IMR-90 (cell line): ENCODE measurements around the gene RAB8A. TPM values are rescaled to one million over a fixed set of nuclear protein-coding genes. Genes with fewer than 3 reads are reported as not detected.

Source experiments
- ATAC-seq: fragments of 200-7000 bp; cut with Tn5 transposase; 2 replicates; pipeline ENCODE4 v1.9.1; 2020; ENCODE audit warnings: low read depth, mild to moderate bottlenecking, moderate library complexity
- BruUV-seq: library from RNA; stranded (reverse); fragments of 400-500 nt; replicated peaks from 2 replicates; lab custom pipeline; 2021; lab: Mats Ljungman, UMichigan
- CTCF ChIA-PET: fragments of 300-600 bp; formaldehyde crosslinking; extraction: SDS; loops from one replicate; lab custom pipeline; 2021; ENCODE audit warnings: antibody characterized with exemption; lab: Yijun Ruan, JAX
- POLR2A ChIA-PET: fragments of 300-600 bp; sonication (Branson Sonifier 250); formaldehyde crosslinking; loops from one replicate; lab custom pipeline; 2022; ENCODE audit warnings: antibody characterized with exemption; ENCODE audit not compliant: unreplicated experiment; lab: Charles Lee
- DNase-seq: peaks from one replicate; pipeline ENCODE4 v3.0.0; 2013
- H2AFZ ChIP-seq: replicated peaks from 2 replicates; pipeline ENCODE3; 2013; ENCODE audit warnings: low read length, mild to moderate bottlenecking; ENCODE audit not compliant: poor library complexity
- H2AK5ac ChIP-seq: 2 replicates; pipeline ENCODE4 v1.6.1; 2013; ENCODE audit warnings: low read depth, low read length, inconsistent platforms
- H2AK9ac ChIP-seq: replicated peaks from 2 replicates; pipeline ENCODE3; 2013; ENCODE audit warnings: mild to moderate bottlenecking, low read depth, low read length, moderate library complexity; ENCODE audit not compliant: poor library complexity
- H2BK120ac ChIP-seq: 2 replicates; pipeline ENCODE4 v1.6.1; 2013; ENCODE audit warnings: low read depth, low read length, inconsistent platforms
- H2BK15ac ChIP-seq: 3 replicates; pipeline ENCODE4 v1.6.1; 2013; ENCODE audit warnings: low read depth, low read length, inconsistent platforms
- H2BK20ac ChIP-seq: 2 replicates; pipeline ENCODE4 v1.6.1; 2013; ENCODE audit warnings: low read depth, mild to moderate bottlenecking, inconsistent platforms, low read length, moderate library complexity
- H2BK5ac ChIP-seq: 2 replicates; pipeline ENCODE4 v1.6.1; 2013; ENCODE audit warnings: mild to moderate bottlenecking, low read depth, low read length, inconsistent platforms; ENCODE audit not compliant: poor library complexity, severe bottlenecking
- H3K14ac ChIP-seq: replicated peaks from 2 replicates; pipeline ENCODE4 v1.6.1; 2013; ENCODE audit warnings: low read depth, low read length, inconsistent platforms
- H3K18ac ChIP-seq: 2 replicates; pipeline ENCODE4 v1.6.1; 2013; ENCODE audit warnings: low read depth, low read length, control low read depth
- H3K23ac ChIP-seq: 2 replicates; pipeline ENCODE4 v1.6.1; 2013; ENCODE audit warnings: low read depth, low read length, inconsistent platforms
- H3K27ac ChIP-seq: 2 replicates; pipeline ENCODE4 v1.5.1; 2013; ENCODE audit warnings: mild to moderate bottlenecking, control low read depth, low read length; ENCODE audit not compliant: insufficient read depth
- H3K27me3 ChIP-seq: 2 replicates; pipeline ENCODE4 v1.6.1; 2013; ENCODE audit warnings: low read length; ENCODE audit not compliant: control insufficient read depth, insufficient read depth
- H3K36me3 ChIP-seq: 2 replicates; pipeline ENCODE4 v1.6.1; 2013; ENCODE audit warnings: low read length, mixed read lengths; ENCODE audit not compliant: control insufficient read depth, insufficient read depth
- H3K4ac ChIP-seq: 2 replicates; pipeline ENCODE4 v1.6.1; 2013; ENCODE audit warnings: low read depth, low read length, inconsistent platforms
- H3K4me1 ChIP-seq: 2 replicates; pipeline ENCODE4 v1.6.1; 2013; ENCODE audit warnings: low read length, mixed read lengths; ENCODE audit not compliant: control insufficient read depth, insufficient read depth
- H3K4me2 ChIP-seq: 2 replicates; pipeline ENCODE4 v1.6.1; 2013; ENCODE audit warnings: low read depth, mild to moderate bottlenecking, control low read depth, low read length, moderate library complexity
- H3K4me3 ChIP-seq: 2 replicates; pipeline ENCODE4 v1.5.1; 2013; ENCODE audit warnings: low read depth, mild to moderate bottlenecking, control low read depth, low read length, moderate library complexity; ENCODE audit not compliant: insufficient read depth
- H3K56ac ChIP-seq: 2 replicates; pipeline ENCODE4 v1.6.1; 2013; ENCODE audit warnings: low read length, inconsistent platforms; ENCODE audit not compliant: insufficient read depth; ENCODE audit errors: extremely low read depth
- H3K79me1 ChIP-seq, 2 experiments: 2 replicates each; pipeline ENCODE4 v1.6.1; 2013; ENCODE audit warnings: low read length in 2 of 2, inconsistent platforms in 1 of 2, low read depth in 1 of 2
- H3K9ac ChIP-seq: 2 replicates; pipeline ENCODE4 v1.6.1; 2013; ENCODE audit warnings: low read depth, low read length, control low read depth
- H3K9me1 ChIP-seq: 2 replicates; pipeline ENCODE4 v1.6.1; 2013; ENCODE audit warnings: low read length, inconsistent platforms; ENCODE audit not compliant: insufficient read depth
- H3K9me3 ChIP-seq: 2 replicates; pipeline ENCODE4 v1.6.1; 2013; ENCODE audit warnings: low read length; ENCODE audit not compliant: control insufficient read depth, insufficient read depth
- H4K20me1 ChIP-seq: 2 replicates; pipeline ENCODE4 v1.6.1; 2013; ENCODE audit warnings: low read length, inconsistent platforms; ENCODE audit not compliant: insufficient read depth
- H4K5ac ChIP-seq: 2 replicates; pipeline ENCODE4 v1.6.1; 2013; ENCODE audit warnings: mild to moderate bottlenecking, low read depth, low read length, control low read depth
- H4K8ac ChIP-seq, 2 experiments: 2 replicates each; pipeline ENCODE4 v1.6.1; 2013; ENCODE audit warnings: low read depth in 2 of 2, low read length in 2 of 2, control low read depth in 1 of 2, inconsistent platforms in 1 of 2
- H4K91ac ChIP-seq: 2 replicates; pipeline ENCODE4 v1.6.1; 2013; ENCODE audit warnings: low read depth, low read length, inconsistent platforms; ENCODE audit not compliant: insufficient read depth
- BHLHE40 ChIP-seq: fragments of 150-350 bp; IDR thresholded peaks from 2 replicates; pipeline ENCODE4 v1.6.1; 2016; ENCODE audit warnings: mild to moderate bottlenecking, low read depth, low read length
- CEBPB ChIP-seq: IDR thresholded peaks from 2 replicates; pipeline ENCODE4 v1.6.1; 2012; ENCODE audit warnings: low read depth, low read length, improper control_type of control experiment
- CHD1 ChIP-seq: IDR thresholded peaks from 2 replicates; pipeline ENCODE4 v1.6.1; 2012; ENCODE audit warnings: low read depth, low read length, improper control_type of control experiment
- MAFK ChIP-seq: IDR thresholded peaks from 2 replicates; pipeline ENCODE4 v1.6.1; 2012; ENCODE audit warnings: low read depth, low read length, improper control_type of control experiment
- MAZ ChIP-seq: IDR thresholded peaks from 2 replicates; pipeline ENCODE4 v1.6.1; 2012; ENCODE audit warnings: low read depth, mild to moderate bottlenecking, low read length, improper control_type of control experiment, moderate library complexity, borderline replicate concordance
- MXI1 ChIP-seq: IDR thresholded peaks from 2 replicates; pipeline ENCODE4 v1.6.1; 2012; ENCODE audit warnings: low read depth, mild to moderate bottlenecking, low read length, moderate library complexity, borderline replicate concordance
- NFE2L2 ChIP-seq: fragments of 150-350 bp; IDR thresholded peaks from 2 replicates; pipeline ENCODE4 v1.6.1; 2016; ENCODE audit warnings: low read depth, mild to moderate bottlenecking, low read length
- POLR2A ChIP-seq: IDR thresholded peaks from 2 replicates; pipeline ENCODE4 v1.6.1; 2012; ENCODE audit warnings: mild to moderate bottlenecking, low read depth, low read length
- RAD21 ChIP-seq: IDR thresholded peaks from 2 replicates; pipeline ENCODE4 v1.6.1; 2012; ENCODE audit warnings: low read length, improper control_type of control experiment
- RCOR1 ChIP-seq: IDR thresholded peaks from 2 replicates; pipeline ENCODE4 v1.6.1; 2012; ENCODE audit warnings: mild to moderate bottlenecking, low read length, improper control_type of control experiment; ENCODE audit not compliant: insufficient replicate concordance
- RFX5 ChIP-seq: IDR thresholded peaks from 2 replicates; pipeline ENCODE4 v1.8.0; 2012; ENCODE audit warnings: low read depth, mild to moderate bottlenecking, low read length, moderate library complexity
- SMC3 ChIP-seq: fragments of 150-350 bp; IDR thresholded peaks from 2 replicates; pipeline ENCODE4 v1.6.1; 2016; ENCODE audit warnings: low read depth, mild to moderate bottlenecking, antibody characterized with exemption, low read length, moderate library complexity
- WGBS, 2 experiments: methylation state at CpG; one replicate each; pipeline versions ENCODE4 v1.1.5 to v1.1.7; 2013; ENCODE audit warnings: missing lambda C conversion rate in 2 of 2; ENCODE audit not compliant: insufficient read length in 1 of 2; ENCODE audit errors: extremely low coverage in 2 of 2; 5-methylcytosine and 5-hydroxymethylcytosine counted together
- dilution Hi-C: fragments of 300-500 bp; cut with HindIII; formaldehyde crosslinking; loops from one replicate; pipeline ENCODE4 v1.14.3; 2018; ENCODE audit warnings: low sequenced_read_pairs; ENCODE audit not compliant: unreplicated experiment
- in situ Hi-C: fragments of 300-500 bp; cut with MboI; formaldehyde crosslinking; loops from 3 replicates; pipeline ENCODE4 v1.14.3; 2019; ENCODE audit warnings: low sequenced_read_pairs, inconsistent platforms, mixed read lengths
- intact Hi-C: fragments of 100-400 bp; cut with micrococcal nuclease; formaldehyde crosslinking; loops from 2 replicates; pipeline ENCODE4 v1.10.0; 2022
- polyA plus RNA-seq, 3 experiments: library from polyadenylated mRNA; depleted of rRNA; stranded (reverse); fragments of >200 nt; gene quantifications; 2 replicates each; pipeline ENCODE4 v1.2.3, GENCODE V29; 2012; ENCODE audit warnings: low replicate concordance in 1 of 3
- total RNA-seq: library from RNA; depleted of rRNA; stranded (reverse); fragments of >200 nt; gene quantifications from 2 replicates; pipeline ENCODE4 v1.2.3, GENCODE V29; 2012
- TF ChIP-seq, protein P1 (sequence below): fragments of 150-350 bp; IDR thresholded peaks from 2 replicates; pipeline ENCODE4 v1.6.1; 2016; ENCODE audit warnings: low read depth, mild to moderate bottlenecking, low read length, moderate library complexity, borderline replicate concordance
- TF ChIP-seq, protein P2 (sequence below): fragments of 150-350 bp; IDR thresholded peaks from 2 replicates; pipeline ENCODE4 v1.6.1; 2017; ENCODE audit warnings: mild to moderate bottlenecking, antibody characterized with exemption, low read length, low read depth
- TF ChIP-seq, protein P3 (sequence below): conservative IDR thresholded peaks from 2 replicates; pipeline ENCODE4 v1.5.1; 2012; ENCODE audit warnings: mild to moderate bottlenecking, low read depth, low read length, improper control_type of control experiment

Gene RAB8A
- total and polyA plus RNA-seq, 2 of the 4 experiments (the other 2 are of a cell fraction), result 64.5 to 135 TPM

DNA sequence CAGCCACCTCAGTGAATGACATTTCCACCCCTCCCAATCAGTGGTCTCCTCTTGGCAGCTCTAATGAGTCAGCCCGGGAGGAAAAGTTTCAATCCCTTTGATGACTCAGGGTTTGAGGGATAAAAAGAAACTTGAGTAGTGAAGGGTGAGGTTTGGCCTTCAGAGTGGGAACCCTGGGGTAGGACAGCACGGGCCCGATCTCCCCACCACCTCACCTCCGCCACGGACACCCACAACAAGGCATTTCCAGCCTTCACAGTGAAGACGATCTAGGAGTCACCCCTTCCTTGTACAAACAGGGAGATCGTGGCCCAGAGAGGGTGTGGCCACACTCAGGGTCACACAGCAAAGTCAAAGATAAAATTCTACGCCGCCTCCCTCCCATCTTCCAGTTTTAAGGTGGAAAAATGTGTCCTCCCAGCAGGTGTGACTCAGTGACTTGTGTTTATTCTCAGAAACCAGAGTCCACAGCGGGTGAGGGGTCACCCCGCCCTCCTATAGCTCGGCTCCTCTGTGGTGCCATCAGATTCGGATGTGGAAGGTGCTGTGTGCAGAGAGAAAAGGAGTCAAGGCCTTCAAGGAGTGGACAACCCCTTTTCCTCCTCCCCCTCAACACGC lies 49.4 kb downstream of the RAB8A start:
- peak overlapping the region; percentile 93 for H2BK20ac ChIP-seq
- H3K27ac ChIP-seq, result peak overlapping the region; percentile 54
- H3K36me3 ChIP-seq, result no peaks in the 10 kb centered on the region
- H4K91ac ChIP-seq, result peak overlapping the region; percentile 79
- no peaks in the 10 kb centered on the region for H3K79me1 ChIP-seq
- peak overlapping the region; percentile 51; the same call in 2 of the 3 replicates for H2BK15ac ChIP-seq
- CTCF ChIA-PET, result no interaction called here
- H2AK5ac ChIP-seq, result peak overlapping the region; percentile 97
- peak overlapping the region; percentile 90 for H3K4ac ChIP-seq
- in situ Hi-C loops (no loop called here), intact Hi-C loops (no loop called here), dilution Hi-C loops (no loop called here)
- BruUV-seq, result no TSS peak
- no peaks in the 10 kb centered on the region for H4K20me1 ChIP-seq
- peak overlapping the region; percentile 89 for H2AFZ ChIP-seq
- no peaks in the 10 kb centered on the region for H3K9me3 ChIP-seq
- H2AK9ac ChIP-seq, result peak overlapping the region; percentile 94
- peak; percentile 87 for DNase-seq
- no peak overlapping the region for H4K5ac ChIP-seq
- H3K9me1 ChIP-seq, result peaks cover 8% of the 10 kb centered on the region
- peak; percentile 86 for ATAC-seq
- H4K8ac ChIP-seq, result peak overlapping the region; percentile 51 to 94; a peak in 3 of 4 replicates
- peak overlapping the region; percentile 31; the same call in 1 of the 2 replicates for H3K18ac ChIP-seq
- H3K14ac ChIP-seq, result peak overlapping the region; percentile 35; the same call in 1 of the 2 replicates
- POLR2A ChIA-PET, result no interaction called here
- H3K56ac ChIP-seq, result 0 out of 2 replicates have a peak overlapping the region, but pooled peaks have one; percentile 12
- no peak overlapping the region for H3K4me3 ChIP-seq
- H2BK120ac ChIP-seq, result peak overlapping the region; percentile 93
- peak overlapping the region; percentile 11; the same call in 1 of the 2 replicates for H3K23ac ChIP-seq
- H3K9ac ChIP-seq, result peak overlapping the region; percentile 5; the same call in 1 of the 2 replicates
- no CpG with 5 or more reads among the region's 14 CpGs for WGBS, 2 experiments
- H3K27me3 ChIP-seq, result no peaks in the 10 kb centered on the region
- peak overlapping the region; percentile 50 for H3K4me2 ChIP-seq
- peaks cover 8% of the 10 kb centered on the region for H3K4me1 ChIP-seq
- peak overlapping the region; percentile 84 for H2BK5ac ChIP-seq
- TF ChIP-seq SMC3, result no peak
- no peak for TF ChIP-seq RFX5
- peak; percentile 82 for TF ChIP-seq RCOR1
- peak; percentile 64; the same call in 1 of the 2 replicates for TF ChIP-seq BHLHE40
- peak; percentile 32; the same call in 1 of the 2 replicates for TF ChIP-seq MAFK
- TF ChIP-seq CEBPB, result no peak
- no peak for TF ChIP-seq RAD21
- TF ChIP-seq MXI1, result no peak
- 0 out of 2 replicates have a peak, but pooled peaks have one; percentile 21 for TF ChIP-seq MAZ
- TF ChIP-seq, protein P1, sequence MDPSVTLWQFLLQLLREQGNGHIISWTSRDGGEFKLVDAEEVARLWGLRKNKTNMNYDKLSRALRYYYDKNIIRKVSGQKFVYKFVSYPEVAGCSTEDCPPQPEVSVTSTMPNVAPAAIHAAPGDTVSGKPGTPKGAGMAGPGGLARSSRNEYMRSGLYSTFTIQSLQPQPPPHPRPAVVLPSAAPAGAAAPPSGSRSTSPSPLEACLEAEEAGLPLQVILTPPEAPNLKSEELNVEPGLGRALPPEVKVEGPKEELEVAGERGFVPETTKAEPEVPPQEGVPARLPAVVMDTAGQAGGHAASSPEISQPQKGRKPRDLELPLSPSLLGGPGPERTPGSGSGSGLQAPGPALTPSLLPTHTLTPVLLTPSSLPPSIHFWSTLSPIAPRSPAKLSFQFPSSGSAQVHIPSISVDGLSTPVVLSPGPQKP, result no peak
- no peak for TF ChIP-seq POLR2A
- no peak for TF ChIP-seq NFE2L2
- TF ChIP-seq, protein P2, sequence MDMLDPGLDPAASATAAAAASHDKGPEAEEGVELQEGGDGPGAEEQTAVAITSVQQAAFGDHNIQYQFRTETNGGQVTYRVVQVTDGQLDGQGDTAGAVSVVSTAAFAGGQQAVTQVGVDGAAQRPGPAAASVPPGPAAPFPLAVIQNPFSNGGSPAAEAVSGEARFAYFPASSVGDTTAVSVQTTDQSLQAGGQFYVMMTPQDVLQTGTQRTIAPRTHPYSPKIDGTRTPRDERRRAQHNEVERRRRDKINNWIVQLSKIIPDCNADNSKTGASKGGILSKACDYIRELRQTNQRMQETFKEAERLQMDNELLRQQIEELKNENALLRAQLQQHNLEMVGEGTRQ, result no peak
- TF ChIP-seq, protein P3, sequence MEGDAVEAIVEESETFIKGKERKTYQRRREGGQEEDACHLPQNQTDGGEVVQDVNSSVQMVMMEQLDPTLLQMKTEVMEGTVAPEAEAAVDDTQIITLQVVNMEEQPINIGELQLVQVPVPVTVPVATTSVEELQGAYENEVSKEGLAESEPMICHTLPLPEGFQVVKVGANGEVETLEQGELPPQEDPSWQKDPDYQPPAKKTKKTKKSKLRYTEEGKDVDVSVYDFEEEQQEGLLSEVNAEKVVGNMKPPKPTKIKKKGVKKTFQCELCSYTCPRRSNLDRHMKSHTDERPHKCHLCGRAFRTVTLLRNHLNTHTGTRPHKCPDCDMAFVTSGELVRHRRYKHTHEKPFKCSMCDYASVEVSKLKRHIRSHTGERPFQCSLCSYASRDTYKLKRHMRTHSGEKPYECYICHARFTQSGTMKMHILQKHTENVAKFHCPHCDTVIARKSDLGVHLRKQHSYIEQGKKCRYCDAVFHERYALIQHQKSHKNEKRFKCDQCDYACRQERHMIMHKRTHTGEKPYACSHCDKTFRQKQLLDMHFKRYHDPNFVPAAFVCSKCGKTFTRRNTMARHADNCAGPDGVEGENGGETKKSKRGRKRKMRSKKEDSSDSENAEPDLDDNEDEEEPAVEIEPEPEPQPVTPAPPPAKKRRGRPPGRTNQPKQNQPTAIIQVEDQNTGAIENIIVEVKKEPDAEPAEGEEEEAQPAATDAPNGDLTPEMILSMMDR, result no peak
- TF ChIP-seq CHD1, result no peak
